Liver (tissue), 3 donors: Measurements from ENCODE around the gene EMP1.

Experiments
- CTCF ChIP-seq: fragments of 150-350 bp; IDR thresholded peaks from 2 replicates; pipeline ENCODE4 v1.5.1; 2017; ENCODE audit warnings: improper control_type of control experiment, low read depth, low read length; ENCODE audit not compliant: missing input control
- EGR1 ChIP-seq, 2 donors: IDR thresholded peaks; 2 replicates each; pipeline ENCODE4 v1.6.1; 2016 to 2018; ENCODE audit warnings: antibody characterized with exemption in 2 of 2, low read depth in 2 of 2
- FOXA1 ChIP-seq: IDR thresholded peaks from 2 replicates; pipeline ENCODE4 v1.6.1; 2016; ENCODE audit warnings: antibody characterized with exemption
- GABPA ChIP-seq, 2 donors: IDR thresholded peaks in 1 of 2; conservative IDR thresholded peaks in 1 of 2; 2 replicates each; pipeline ENCODE4 v1.6.1; 2016; ENCODE audit warnings: antibody characterized with exemption in 2 of 2, mild to moderate bottlenecking in 1 of 2, moderate library complexity in 1 of 2
- JUND ChIP-seq, 2 donors: IDR thresholded peaks; 2 replicates each; pipeline ENCODE4 v1.6.1; 2016; ENCODE audit warnings: antibody characterized with exemption in 2 of 2
- MAX ChIP-seq: IDR thresholded peaks from 2 replicates; pipeline ENCODE4 v1.6.1; 2016; ENCODE audit warnings: antibody characterized with exemption
- RAD21 ChIP-seq, 2 donors: IDR thresholded peaks; 2 replicates each; pipeline ENCODE4 v1.6.1; 2016; ENCODE audit warnings: antibody characterized with exemption in 2 of 2, mild to moderate bottlenecking in 2 of 2
- REST ChIP-seq: IDR thresholded peaks from 2 replicates; pipeline ENCODE4 v1.6.1; 2016; ENCODE audit warnings: antibody characterized with exemption, mild to moderate bottlenecking
- SP1 ChIP-seq: IDR thresholded peaks from 2 replicates; pipeline ENCODE4 v1.6.1; 2018; ENCODE audit warnings: antibody characterized with exemption, mild to moderate bottlenecking
- YY1 ChIP-seq: IDR thresholded peaks from 2 replicates; pipeline ENCODE4 v1.6.1; 2016; ENCODE audit warnings: antibody characterized with exemption, mild to moderate bottlenecking
- ZBTB33 ChIP-seq: IDR thresholded peaks from 2 replicates; pipeline ENCODE4 v1.6.1; 2016; ENCODE audit warnings: antibody characterized with exemption
- donor health status: healthy.
- donor health status: healthy.

GRCh38 chr12:13252616-13253015 lies 56.1 kb downstream of the EMP1 start:
- TF ChIP-seq CTCF (no peak), ZBTB33 (no peak), RAD21 (IDR thresholded peaks at IDR 0.05) (no peak), SP1 (no peak), MAX (no peak), YY1 (no peak), REST (no peak), FOXA1 (no peak), EGR1 (IDR thresholded peaks at IDR 0.05; ENCODE audit: low read depth in 2 of 2) (no peak), JUND (IDR thresholded peaks at IDR 0.05) (no peak), GABPA (IDR thresholded peaks at IDR 0.05 in 1 of 2, conservative IDR thresholded peaks at IDR 0.05 in 1 of 2) (no peak)
